IMR-90 (cell line): ENCODE data around the gene WASF3. TPM values are rescaled to one million over a fixed set of nuclear protein-coding genes. Genes with fewer than 3 reads are reported as not detected.

Experiments used
- ATAC-seq: fragments of 200-7000 bp; cut with Tn5 transposase; 2 replicates; pipeline ENCODE4 v1.9.1; 2020; ENCODE audit warnings: low read depth, mild to moderate bottlenecking, moderate library complexity
- BruUV-seq: library from RNA; stranded (reverse); fragments of 400-500 nt; replicated peaks from 2 replicates; lab custom pipeline; 2021; lab: Mats Ljungman, UMichigan
- CTCF ChIA-PET: fragments of 300-600 bp; formaldehyde crosslinking; extraction: SDS; loops from one replicate; lab custom pipeline; 2021; ENCODE audit warnings: antibody characterized with exemption; lab: Yijun Ruan, JAX
- POLR2A ChIA-PET: fragments of 300-600 bp; sonication (Branson Sonifier 250); formaldehyde crosslinking; loops from one replicate; lab custom pipeline; 2022; ENCODE audit warnings: antibody characterized with exemption; ENCODE audit not compliant: unreplicated experiment; lab: Charles Lee
- DNase-seq: peaks from one replicate; pipeline ENCODE4 v3.0.0; 2013
- H2AFZ ChIP-seq: replicated peaks from 2 replicates; pipeline ENCODE3; 2013; ENCODE audit warnings: low read length, mild to moderate bottlenecking; ENCODE audit not compliant: poor library complexity
- H2AK5ac ChIP-seq: 2 replicates; pipeline ENCODE4 v1.6.1; 2013; ENCODE audit warnings: low read depth, low read length, inconsistent platforms
- H2AK9ac ChIP-seq: replicated peaks from 2 replicates; pipeline ENCODE3; 2013; ENCODE audit warnings: mild to moderate bottlenecking, low read depth, low read length, moderate library complexity; ENCODE audit not compliant: poor library complexity
- H2BK120ac ChIP-seq: 2 replicates; pipeline ENCODE4 v1.6.1; 2013; ENCODE audit warnings: low read depth, low read length, inconsistent platforms
- H2BK15ac ChIP-seq: 3 replicates; pipeline ENCODE4 v1.6.1; 2013; ENCODE audit warnings: low read depth, low read length, inconsistent platforms
- H2BK20ac ChIP-seq: 2 replicates; pipeline ENCODE4 v1.6.1; 2013; ENCODE audit warnings: low read depth, mild to moderate bottlenecking, inconsistent platforms, low read length, moderate library complexity
- H2BK5ac ChIP-seq: 2 replicates; pipeline ENCODE4 v1.6.1; 2013; ENCODE audit warnings: mild to moderate bottlenecking, low read depth, low read length, inconsistent platforms; ENCODE audit not compliant: poor library complexity, severe bottlenecking
- H3K14ac ChIP-seq: replicated peaks from 2 replicates; pipeline ENCODE4 v1.6.1; 2013; ENCODE audit warnings: low read depth, low read length, inconsistent platforms
- H3K18ac ChIP-seq: 2 replicates; pipeline ENCODE4 v1.6.1; 2013; ENCODE audit warnings: low read depth, low read length, control low read depth
- H3K23ac ChIP-seq: 2 replicates; pipeline ENCODE4 v1.6.1; 2013; ENCODE audit warnings: low read depth, low read length, inconsistent platforms
- H3K27ac ChIP-seq: 2 replicates; pipeline ENCODE4 v1.5.1; 2013; ENCODE audit warnings: mild to moderate bottlenecking, control low read depth, low read length; ENCODE audit not compliant: insufficient read depth
- H3K27me3 ChIP-seq: 2 replicates; pipeline ENCODE4 v1.6.1; 2013; ENCODE audit warnings: low read length; ENCODE audit not compliant: control insufficient read depth, insufficient read depth
- H3K36me3 ChIP-seq: 2 replicates; pipeline ENCODE4 v1.6.1; 2013; ENCODE audit warnings: low read length, mixed read lengths; ENCODE audit not compliant: control insufficient read depth, insufficient read depth
- H3K4ac ChIP-seq: 2 replicates; pipeline ENCODE4 v1.6.1; 2013; ENCODE audit warnings: low read depth, low read length, inconsistent platforms
- H3K4me1 ChIP-seq: 2 replicates; pipeline ENCODE4 v1.6.1; 2013; ENCODE audit warnings: low read length, mixed read lengths; ENCODE audit not compliant: control insufficient read depth, insufficient read depth
- H3K4me2 ChIP-seq: 2 replicates; pipeline ENCODE4 v1.6.1; 2013; ENCODE audit warnings: low read depth, mild to moderate bottlenecking, control low read depth, low read length, moderate library complexity
- H3K4me3 ChIP-seq: 2 replicates; pipeline ENCODE4 v1.5.1; 2013; ENCODE audit warnings: low read depth, mild to moderate bottlenecking, control low read depth, low read length, moderate library complexity; ENCODE audit not compliant: insufficient read depth
- H3K56ac ChIP-seq: 2 replicates; pipeline ENCODE4 v1.6.1; 2013; ENCODE audit warnings: low read length, inconsistent platforms; ENCODE audit not compliant: insufficient read depth; ENCODE audit errors: extremely low read depth
- H3K79me1 ChIP-seq, 2 experiments: 2 replicates each; pipeline ENCODE4 v1.6.1; 2013; ENCODE audit warnings: low read length in 2 of 2, inconsistent platforms in 1 of 2, low read depth in 1 of 2
- H3K9ac ChIP-seq: 2 replicates; pipeline ENCODE4 v1.6.1; 2013; ENCODE audit warnings: low read depth, low read length, control low read depth
- H3K9me1 ChIP-seq: 2 replicates; pipeline ENCODE4 v1.6.1; 2013; ENCODE audit warnings: low read length, inconsistent platforms; ENCODE audit not compliant: insufficient read depth
- H3K9me3 ChIP-seq: 2 replicates; pipeline ENCODE4 v1.6.1; 2013; ENCODE audit warnings: low read length; ENCODE audit not compliant: control insufficient read depth, insufficient read depth
- H4K20me1 ChIP-seq: 2 replicates; pipeline ENCODE4 v1.6.1; 2013; ENCODE audit warnings: low read length, inconsistent platforms; ENCODE audit not compliant: insufficient read depth
- H4K5ac ChIP-seq: 2 replicates; pipeline ENCODE4 v1.6.1; 2013; ENCODE audit warnings: mild to moderate bottlenecking, low read depth, low read length, control low read depth
- H4K8ac ChIP-seq, 2 experiments: 2 replicates each; pipeline ENCODE4 v1.6.1; 2013; ENCODE audit warnings: low read depth in 2 of 2, low read length in 2 of 2, control low read depth in 1 of 2, inconsistent platforms in 1 of 2
- H4K91ac ChIP-seq: 2 replicates; pipeline ENCODE4 v1.6.1; 2013; ENCODE audit warnings: low read depth, low read length, inconsistent platforms; ENCODE audit not compliant: insufficient read depth
- CEBPB ChIP-seq: IDR thresholded peaks from 2 replicates; pipeline ENCODE4 v1.6.1; 2012; ENCODE audit warnings: low read depth, low read length, improper control_type of control experiment
- CHD1 ChIP-seq: IDR thresholded peaks from 2 replicates; pipeline ENCODE4 v1.6.1; 2012; ENCODE audit warnings: low read depth, low read length, improper control_type of control experiment
- FOS ChIP-seq: fragments of 150-350 bp; IDR thresholded peaks from 2 replicates; pipeline ENCODE4 v1.6.1; 2016; ENCODE audit warnings: low read depth, low read length
- MAFK ChIP-seq: IDR thresholded peaks from 2 replicates; pipeline ENCODE4 v1.6.1; 2012; ENCODE audit warnings: low read depth, low read length, improper control_type of control experiment
- MAZ ChIP-seq: IDR thresholded peaks from 2 replicates; pipeline ENCODE4 v1.6.1; 2012; ENCODE audit warnings: low read depth, mild to moderate bottlenecking, low read length, improper control_type of control experiment, moderate library complexity, borderline replicate concordance
- MXI1 ChIP-seq: IDR thresholded peaks from 2 replicates; pipeline ENCODE4 v1.6.1; 2012; ENCODE audit warnings: low read depth, mild to moderate bottlenecking, low read length, moderate library complexity, borderline replicate concordance
- NFE2L2 ChIP-seq: fragments of 150-350 bp; IDR thresholded peaks from 2 replicates; pipeline ENCODE4 v1.6.1; 2016; ENCODE audit warnings: low read depth, mild to moderate bottlenecking, low read length
- POLR2A ChIP-seq: IDR thresholded peaks from 2 replicates; pipeline ENCODE4 v1.6.1; 2012; ENCODE audit warnings: mild to moderate bottlenecking, low read depth, low read length
- RAD21 ChIP-seq: IDR thresholded peaks from 2 replicates; pipeline ENCODE4 v1.6.1; 2012; ENCODE audit warnings: low read length, improper control_type of control experiment
- RCOR1 ChIP-seq: IDR thresholded peaks from 2 replicates; pipeline ENCODE4 v1.6.1; 2012; ENCODE audit warnings: mild to moderate bottlenecking, low read length, improper control_type of control experiment; ENCODE audit not compliant: insufficient replicate concordance
- RFX5 ChIP-seq: IDR thresholded peaks from 2 replicates; pipeline ENCODE4 v1.8.0; 2012; ENCODE audit warnings: low read depth, mild to moderate bottlenecking, low read length, moderate library complexity
- SMC3 ChIP-seq: fragments of 150-350 bp; IDR thresholded peaks from 2 replicates; pipeline ENCODE4 v1.6.1; 2016; ENCODE audit warnings: low read depth, mild to moderate bottlenecking, antibody characterized with exemption, low read length, moderate library complexity
- WGBS, 2 experiments: methylation state at CpG; one replicate each; pipeline versions ENCODE4 v1.1.5 to v1.1.7; 2013; ENCODE audit warnings: missing lambda C conversion rate in 2 of 2; ENCODE audit not compliant: insufficient read length in 1 of 2; ENCODE audit errors: extremely low coverage in 2 of 2; 5-methylcytosine and 5-hydroxymethylcytosine counted together
- dilution Hi-C: fragments of 300-500 bp; cut with HindIII; formaldehyde crosslinking; loops from one replicate; pipeline ENCODE4 v1.14.3; 2018; ENCODE audit warnings: low sequenced_read_pairs; ENCODE audit not compliant: unreplicated experiment
- in situ Hi-C: fragments of 300-500 bp; cut with MboI; formaldehyde crosslinking; loops from 3 replicates; pipeline ENCODE4 v1.14.3; 2019; ENCODE audit warnings: low sequenced_read_pairs, inconsistent platforms, mixed read lengths
- intact Hi-C: fragments of 100-400 bp; cut with micrococcal nuclease; formaldehyde crosslinking; loops from 2 replicates; pipeline ENCODE4 v1.10.0; 2022
- polyA plus RNA-seq, 3 experiments: library from polyadenylated mRNA; depleted of rRNA; stranded (reverse); fragments of >200 nt; gene quantifications; 2 replicates each; pipeline ENCODE4 v1.2.3, GENCODE V29; 2012; ENCODE audit warnings: low replicate concordance in 1 of 3
- total RNA-seq: library from RNA; depleted of rRNA; stranded (reverse); fragments of >200 nt; gene quantifications from 2 replicates; pipeline ENCODE4 v1.2.3, GENCODE V29; 2012
- TF ChIP-seq, protein P1 (sequence below): fragments of 150-350 bp; IDR thresholded peaks from 2 replicates; pipeline ENCODE4 v1.6.1; 2016; ENCODE audit warnings: low read depth, mild to moderate bottlenecking, low read length, moderate library complexity, borderline replicate concordance
- TF ChIP-seq, protein P2 (sequence below): conservative IDR thresholded peaks from 2 replicates; pipeline ENCODE4 v1.5.1; 2012; ENCODE audit warnings: mild to moderate bottlenecking, low read depth, low read length, improper control_type of control experiment

The WASF3 gene
- total and polyA plus RNA-seq, 2 of the 4 experiments (the other 2 are of a cell fraction) = 4.3 to 11.4 TPM

DNA sequence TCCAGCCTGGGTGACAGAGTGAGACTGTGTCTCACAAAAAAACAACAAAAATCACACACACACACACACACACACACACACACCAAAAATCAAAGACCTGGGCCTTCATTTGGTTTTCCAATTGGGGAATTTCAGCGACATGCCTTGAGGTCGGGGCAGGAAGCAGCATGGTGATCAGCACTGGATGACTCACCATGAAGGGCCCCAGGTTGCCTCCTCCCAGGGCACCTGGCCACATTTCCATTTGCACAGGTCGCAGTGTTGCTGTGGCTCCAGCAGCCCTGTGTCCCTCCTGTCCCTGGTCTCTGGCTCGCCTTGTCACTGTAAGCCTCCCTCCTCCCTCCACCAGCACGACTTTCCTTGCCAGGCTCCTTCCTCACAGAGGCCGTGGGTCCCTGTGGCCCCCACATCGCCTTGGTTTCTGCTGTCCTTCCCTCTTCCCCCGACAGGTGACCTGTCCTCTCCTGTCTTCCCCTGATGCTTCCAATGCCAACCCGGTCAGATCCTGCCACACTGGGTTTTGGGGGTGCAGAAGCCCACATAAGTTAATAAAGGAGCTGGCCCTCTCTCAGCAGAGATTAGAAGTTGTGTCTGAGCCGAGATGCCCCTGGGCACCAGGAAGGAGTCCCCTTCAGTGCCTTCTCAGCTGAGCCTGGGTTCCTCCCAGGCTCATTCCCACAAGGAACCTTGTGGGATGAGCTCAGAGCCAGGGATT, 136.4 kb downstream of the WASF3 start:
- Histone ChIP-seq H3K4me3 (no peak overlapping the region), H2AFZ (no peak overlapping the region), H3K79me1 (no peaks in the 10 kb centered on the region), H2BK15ac (no peak overlapping the region), H3K27ac (no peak overlapping the region), H4K5ac (no peak overlapping the region), H3K9me1 (no peaks in the 10 kb centered on the region), H3K27me3 (no peaks in the 10 kb centered on the region), H3K9ac (no peak overlapping the region), H3K56ac (no peak overlapping the region), H3K9me3 (peaks cover 2% of the 10 kb centered on the region; the same call in 1 of the 2 replicates), H3K18ac (no peak overlapping the region), H2BK120ac (no peak overlapping the region), H3K4me2 (no peak overlapping the region), H2BK20ac (no peak overlapping the region), H3K36me3 (peaks cover 4% of the 10 kb centered on the region), H3K4ac (no peak overlapping the region), H2AK5ac (no peak overlapping the region), H3K4me1 (no peaks in the 10 kb centered on the region), H4K8ac (no peak overlapping the region), H4K91ac (no peak overlapping the region), H2AK9ac (no peak overlapping the region), H3K23ac (no peak overlapping the region), H2BK5ac (no peak overlapping the region), H4K20me1 (no peaks in the 10 kb centered on the region), H3K14ac (no peak overlapping the region)
- DNase-seq (no peak), ATAC-seq (no peak)
- intact Hi-C loops = loop anchor here (10.0 kb wide), 1 partner anchor 619 kb away; no protein-coding TSS in a partner anchor
- dilution Hi-C loops = no loop called here
- BruUV-seq = no TSS peak
- TF ChIP-seq CHD1 (no peak), NFE2L2 (no peak), RCOR1 (no peak), SMC3 (no peak), CEBPB (no peak), RFX5 (no peak), RAD21 (no peak), MXI1 (no peak), POLR2A (no peak), MAZ (no peak), FOS (no peak), MAFK (no peak)
- TF ChIP-seq, protein P1, sequence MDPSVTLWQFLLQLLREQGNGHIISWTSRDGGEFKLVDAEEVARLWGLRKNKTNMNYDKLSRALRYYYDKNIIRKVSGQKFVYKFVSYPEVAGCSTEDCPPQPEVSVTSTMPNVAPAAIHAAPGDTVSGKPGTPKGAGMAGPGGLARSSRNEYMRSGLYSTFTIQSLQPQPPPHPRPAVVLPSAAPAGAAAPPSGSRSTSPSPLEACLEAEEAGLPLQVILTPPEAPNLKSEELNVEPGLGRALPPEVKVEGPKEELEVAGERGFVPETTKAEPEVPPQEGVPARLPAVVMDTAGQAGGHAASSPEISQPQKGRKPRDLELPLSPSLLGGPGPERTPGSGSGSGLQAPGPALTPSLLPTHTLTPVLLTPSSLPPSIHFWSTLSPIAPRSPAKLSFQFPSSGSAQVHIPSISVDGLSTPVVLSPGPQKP = no peak
- TF ChIP-seq, protein P2, sequence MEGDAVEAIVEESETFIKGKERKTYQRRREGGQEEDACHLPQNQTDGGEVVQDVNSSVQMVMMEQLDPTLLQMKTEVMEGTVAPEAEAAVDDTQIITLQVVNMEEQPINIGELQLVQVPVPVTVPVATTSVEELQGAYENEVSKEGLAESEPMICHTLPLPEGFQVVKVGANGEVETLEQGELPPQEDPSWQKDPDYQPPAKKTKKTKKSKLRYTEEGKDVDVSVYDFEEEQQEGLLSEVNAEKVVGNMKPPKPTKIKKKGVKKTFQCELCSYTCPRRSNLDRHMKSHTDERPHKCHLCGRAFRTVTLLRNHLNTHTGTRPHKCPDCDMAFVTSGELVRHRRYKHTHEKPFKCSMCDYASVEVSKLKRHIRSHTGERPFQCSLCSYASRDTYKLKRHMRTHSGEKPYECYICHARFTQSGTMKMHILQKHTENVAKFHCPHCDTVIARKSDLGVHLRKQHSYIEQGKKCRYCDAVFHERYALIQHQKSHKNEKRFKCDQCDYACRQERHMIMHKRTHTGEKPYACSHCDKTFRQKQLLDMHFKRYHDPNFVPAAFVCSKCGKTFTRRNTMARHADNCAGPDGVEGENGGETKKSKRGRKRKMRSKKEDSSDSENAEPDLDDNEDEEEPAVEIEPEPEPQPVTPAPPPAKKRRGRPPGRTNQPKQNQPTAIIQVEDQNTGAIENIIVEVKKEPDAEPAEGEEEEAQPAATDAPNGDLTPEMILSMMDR = no peak
- ChIA-PET CTCF (no interaction called here), POLR2A (no interaction called here)
- WGBS, 2 experiments = 89% methylated on average over 5 of the region's 10 CpGs; no CpG with 5 or more reads in 1 of the 2 experiments
- in situ Hi-C loops = loop anchor here (5.0 kb wide), 2 partner anchors 207 to 512 kb away; no protein-coding TSS in a partner anchor
